GM23248 (cell line): Measurements from ENCODE around the gene LAMB3. TPM values are rescaled to one million over a fixed set of nuclear protein-coding genes. Genes with fewer than 3 reads are reported as not detected.

Source experiments
- DNase-seq: peaks from one replicate; pipeline ENCODE4 v3.0.0-alpha.2; 2015
- H2AFZ ChIP-seq: fragments of 200-600 bp; sonication (generic); 2 replicates; pipeline ENCODE4 v1.6.1; 2016; ENCODE audit warnings: antibody characterized with exemption
- H3F3A ChIP-seq: fragments of 200-600 bp; sonication (generic); 2 replicates; pipeline ENCODE4 v1.6.1; 2016; ENCODE audit warnings: mild to moderate bottlenecking, antibody characterized with exemption, mixed run types; ENCODE audit not compliant: insufficient read depth
- H3K27ac ChIP-seq: fragments of 200-600 bp; sonication (generic); 2 replicates; pipeline ENCODE4 v1.5.1; 2016; ENCODE audit warnings: mild to moderate bottlenecking
- H3K27me3 ChIP-seq: fragments of 200-600 bp; sonication (generic); replicated peaks from 2 replicates; pipeline ENCODE4 v1.6.1; 2016; ENCODE audit warnings: mild to moderate bottlenecking; ENCODE audit not compliant: insufficient read depth
- H3K36me3 ChIP-seq: fragments of 200-600 bp; sonication (generic); 2 replicates; pipeline ENCODE4 v1.6.1; 2016; ENCODE audit warnings: low read depth, mild to moderate bottlenecking
- H3K4me1 ChIP-seq: fragments of 200-600 bp; sonication (generic); 2 replicates; pipeline ENCODE4 v1.6.1; 2016; ENCODE audit warnings: mild to moderate bottlenecking; ENCODE audit not compliant: insufficient read depth
- H3K4me2 ChIP-seq: fragments of 200-600 bp; sonication (generic); one replicate; pipeline ENCODE4 v1.6.1; 2016; ENCODE audit warnings: mild to moderate bottlenecking; ENCODE audit not compliant: unreplicated experiment
- H3K4me3 ChIP-seq: fragments of 200-600 bp; sonication (generic); 2 replicates; pipeline ENCODE4 v1.5.1; 2016; ENCODE audit warnings: mild to moderate bottlenecking
- H3K79me2 ChIP-seq: fragments of 200-600 bp; sonication (generic); 2 replicates; pipeline ENCODE4 v1.6.1; 2016; ENCODE audit warnings: mild to moderate bottlenecking; ENCODE audit not compliant: insufficient read depth
- H3K9ac ChIP-seq: fragments of 200-600 bp; sonication (generic); 2 replicates; pipeline ENCODE4 v1.6.1; 2016; ENCODE audit warnings: mild to moderate bottlenecking
- H3K9me2 ChIP-seq: fragments of 200-600 bp; sonication (generic); 2 replicates; pipeline ENCODE4 v1.6.1; 2016; ENCODE audit warnings: mixed run types, mild to moderate bottlenecking, moderate library complexity; ENCODE audit not compliant: insufficient read depth
- H3K9me3 ChIP-seq: fragments of 200-600 bp; sonication (generic); one replicate; pipeline ENCODE4 v1.6.1; 2017; ENCODE audit warnings: low read depth
- H4K20me1 ChIP-seq: fragments of 200-600 bp; sonication (generic); 2 replicates; pipeline ENCODE4 v1.6.0; 2016; ENCODE audit not compliant: insufficient read depth
- EZH2 ChIP-seq: fragments of 200-600 bp; sonication (generic); IDR thresholded peaks from 2 replicates; pipeline ENCODE4 v1.6.1; 2018; ENCODE audit warnings: antibody characterized with exemption, mild to moderate bottlenecking; ENCODE audit not compliant: insufficient read depth, poor library complexity, severe bottlenecking
- EZH2phosphoT487 ChIP-seq: fragments of 200-600 bp; sonication (generic); IDR thresholded peaks from 2 replicates; pipeline ENCODE4 v1.6.1; 2018; ENCODE audit warnings: antibody characterized with exemption, moderate library complexity, mild to moderate bottlenecking, low read depth; ENCODE audit not compliant: insufficient read depth
- WGBS, 2 experiments: methylation state at CpG; one replicate each; pipeline ENCODE4 v1.1.6; 2015 to 2017; ENCODE audit warnings: low lambda C conversion rate in 2 of 2, low coverage in 1 of 2; ENCODE audit errors: missing lambda C conversion rate in 2 of 2; 5-methylcytosine and 5-hydroxymethylcytosine counted together
- in situ Hi-C: fragments of 300-500 bp; cut with MboI; formaldehyde crosslinking; loops from 2 replicates; pipeline ENCODE4 v1.15.0; 2020
- polyA plus RNA-seq: library from polyadenylated mRNA; unstranded; fragments of >200 nt; fragmentation: Nextera tagmentation; extraction: Ambion mirVana; gene quantifications from 2 replicates; pipeline ENCODE4 v1.2.1, GENCODE V29; 2016
- total RNA-seq: library from RNA; depleted of rRNA; stranded (reverse); fragments of >200 nt; shearing (Covaris generic); gene quantifications from 2 replicates; pipeline ENCODE4 v1.2.3, GENCODE V29; 2014

The LAMB3 gene
- total and polyA plus RNA-seq, 2 experiments from 2014 or later: 3.0 to 6.8 TPM

DNA sequence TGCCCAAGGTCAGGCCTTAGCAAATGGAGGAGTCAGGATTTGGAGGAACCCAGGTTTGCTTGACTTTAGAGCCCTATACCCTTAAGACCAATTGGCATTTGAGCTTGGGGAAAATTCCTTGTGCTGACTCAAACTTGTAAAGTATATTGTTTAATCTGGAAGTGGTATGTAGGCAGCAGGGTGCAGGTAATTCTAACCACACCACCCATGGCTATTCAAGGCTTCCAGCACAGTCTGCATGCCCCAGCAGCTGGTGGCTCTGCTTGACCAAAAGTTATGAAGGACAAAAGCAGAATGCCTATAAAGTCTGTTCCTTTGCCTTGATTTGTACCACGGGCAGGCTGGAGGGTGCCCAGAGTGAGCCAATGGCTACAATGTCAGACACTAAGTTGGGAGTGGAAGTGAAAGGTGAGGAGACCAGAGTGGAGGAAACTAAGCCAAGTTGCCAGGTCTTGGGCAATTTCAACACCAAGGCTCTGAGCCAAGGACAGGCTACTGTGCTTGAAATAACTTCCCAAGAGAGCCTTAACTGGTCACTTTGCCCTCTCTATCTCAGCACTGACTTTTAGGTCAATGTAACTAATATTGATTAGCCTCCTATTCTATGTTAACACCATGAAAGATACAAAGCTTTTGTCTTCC lies 18.3 kb upstream of the LAMB3 start:
- DNase-seq: no peak
- Histone ChIP-seq H3K4me2 (no peak overlapping the region), H3K27me3 (peaks cover 18% of the 10 kb centered on the region), H3K36me3 (no peaks in the 10 kb centered on the region), H3K9ac (no peak overlapping the region), H3F3A (no peaks in the 10 kb centered on the region), H3K9me3 (no peaks in the 10 kb centered on the region), H3K79me2 (no peaks in the 10 kb centered on the region), H3K4me3 (no peak overlapping the region), H2AFZ (no peak overlapping the region), H3K9me2 (no peaks in the 10 kb centered on the region), H4K20me1 (no peaks in the 10 kb centered on the region), H3K4me1 (peaks cover 7% of the 10 kb centered on the region; the same call in 1 of the 2 replicates), H3K27ac (no peak overlapping the region)
- 50 to 71% methylated on average over 1 of the region's 1 CpG for WGBS, 2 experiments
- no peak for TF ChIP-seq EZH2
- TF ChIP-seq EZH2phosphoT487: no peak
- in situ Hi-C loops: no loop called here

DNA sequence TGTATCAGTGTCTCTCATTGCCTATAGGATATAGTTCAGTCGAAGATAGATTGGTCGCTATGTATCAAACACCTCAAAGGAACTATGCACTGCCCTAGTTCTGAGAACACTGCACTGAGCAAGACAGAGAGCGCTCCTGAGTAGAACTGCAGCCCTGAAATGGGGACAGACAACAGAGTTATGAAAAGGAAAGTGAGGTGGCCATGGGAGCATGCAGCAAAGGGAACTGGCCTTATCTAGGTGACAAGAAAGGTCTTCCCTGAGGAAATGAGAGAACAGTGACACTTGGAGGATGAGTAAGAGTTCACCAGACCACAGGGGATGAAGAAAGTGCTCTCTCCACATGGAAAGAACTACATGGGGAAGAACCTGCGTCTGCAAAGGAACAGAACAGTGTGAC lies 15.5 kb upstream of the LAMB3 start:
- Histone ChIP-seq H3K9me2 (no peaks in the 10 kb centered on the region), H3K9ac (no peak overlapping the region), H4K20me1 (no peaks in the 10 kb centered on the region), H3K9me3 (no peaks in the 10 kb centered on the region), H3K4me2 (no peak overlapping the region), H2AFZ (no peak overlapping the region), H3F3A (no peaks in the 10 kb centered on the region), H3K4me1 (no peaks in the 10 kb centered on the region), H3K4me3 (no peak overlapping the region), H3K27ac (no peak overlapping the region), H3K27me3 (peaks cover 18% of the 10 kb centered on the region; the same call in 1 of the 2 replicates), H3K36me3 (no peaks in the 10 kb centered on the region), H3K79me2 (no peaks in the 10 kb centered on the region)
- DNase-seq: no peak
- 85 to 90% methylated on average over 4 of the region's 4 CpGs for WGBS, 2 experiments
- in situ Hi-C loops: no loop called here
- TF ChIP-seq EZH2phosphoT487 (no peak), EZH2 (no peak)

DNA sequence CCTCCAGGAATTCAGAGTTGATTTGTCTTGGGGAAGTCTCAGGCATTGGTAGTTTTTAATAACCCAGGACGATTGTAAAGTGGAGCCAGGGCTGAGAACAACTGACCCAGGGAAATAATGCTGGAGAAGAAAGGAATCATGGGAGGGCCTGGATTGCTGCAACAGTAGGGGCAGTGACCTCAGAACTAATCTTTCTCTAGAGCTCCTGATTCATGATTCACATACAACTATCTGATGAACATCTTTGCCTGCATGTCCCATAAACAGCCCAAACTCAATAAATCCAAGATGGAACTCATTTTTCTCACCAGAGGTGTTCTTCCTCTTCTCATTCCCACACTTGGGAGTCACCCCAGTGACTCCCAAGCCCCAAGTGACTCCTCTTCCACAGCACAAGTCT lies 14.9 kb upstream of the LAMB3 start:
- no peaks in the 10 kb centered on the region for H3K79me2 ChIP-seq
- no peaks in the 10 kb centered on the region for H3F3A ChIP-seq
- WGBS, 2 experiments: 44 to 73% methylated on average over 1 of the region's 1 CpG
- H3K9ac ChIP-seq: no peak overlapping the region
- no peaks in the 10 kb centered on the region for H3K36me3 ChIP-seq
- no peak overlapping the region for H3K4me3 ChIP-seq
- no peak for DNase-seq
- no peak for TF ChIP-seq EZH2phosphoT487
- TF ChIP-seq EZH2: no peak
- in situ Hi-C loops: no loop called here
- H2AFZ ChIP-seq: no peak overlapping the region
- H3K9me2 ChIP-seq: no peaks in the 10 kb centered on the region
- H3K4me1 ChIP-seq: no peaks in the 10 kb centered on the region
- H3K9me3 ChIP-seq: no peaks in the 10 kb centered on the region
- no peaks in the 10 kb centered on the region for H4K20me1 ChIP-seq
- peaks cover 18% of the 10 kb centered on the region; the same call in 1 of the 2 replicates for H3K27me3 ChIP-seq
- H3K4me2 ChIP-seq: no peak overlapping the region
- no peak overlapping the region for H3K27ac ChIP-seq

DNA sequence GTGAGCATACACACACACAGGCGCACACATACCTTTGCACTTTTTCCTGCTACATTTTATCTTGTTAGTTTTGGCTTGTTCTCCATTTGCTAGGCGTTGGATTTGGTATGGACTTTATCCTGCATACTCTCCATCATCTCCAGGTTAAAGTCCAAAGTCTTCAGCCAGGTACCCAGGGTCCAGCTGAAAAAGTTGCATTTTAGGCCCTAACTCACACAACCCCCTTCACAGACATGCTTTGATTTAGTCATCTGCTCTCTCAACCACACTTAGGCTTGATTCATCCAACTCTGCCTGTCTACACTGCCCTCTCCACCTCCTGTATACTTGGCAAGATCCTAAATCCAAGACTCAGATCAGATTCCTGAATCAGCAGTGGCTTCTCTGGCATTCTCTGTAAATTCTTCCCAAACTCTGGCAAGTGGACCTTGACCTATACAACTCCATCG lies 10.7 kb upstream of the LAMB3 start:
- no peak overlapping the region for H3K27ac ChIP-seq
- in situ Hi-C loops: no loop called here
- H3K4me3 ChIP-seq: no peak overlapping the region
- H3K27me3 ChIP-seq: no peaks in the 10 kb centered on the region; the same call in 1 of the 2 replicates
- H3F3A ChIP-seq: no peaks in the 10 kb centered on the region
- no peaks in the 10 kb centered on the region for H3K9me3 ChIP-seq
- H3K79me2 ChIP-seq: no peaks in the 10 kb centered on the region
- no peak overlapping the region for H3K9ac ChIP-seq
- WGBS, 2 experiments: 90 to 94% methylated on average over 3 of the region's 3 CpGs
- H3K9me2 ChIP-seq: no peaks in the 10 kb centered on the region
- no peak overlapping the region for H3K4me2 ChIP-seq
- no peaks in the 10 kb centered on the region for H3K4me1 ChIP-seq
- no peak overlapping the region for H2AFZ ChIP-seq
- H3K36me3 ChIP-seq: no peaks in the 10 kb centered on the region
- DNase-seq: no peak
- TF ChIP-seq EZH2phosphoT487 (no peak), EZH2 (no peak)
- H4K20me1 ChIP-seq: no peaks in the 10 kb centered on the region

DNA sequence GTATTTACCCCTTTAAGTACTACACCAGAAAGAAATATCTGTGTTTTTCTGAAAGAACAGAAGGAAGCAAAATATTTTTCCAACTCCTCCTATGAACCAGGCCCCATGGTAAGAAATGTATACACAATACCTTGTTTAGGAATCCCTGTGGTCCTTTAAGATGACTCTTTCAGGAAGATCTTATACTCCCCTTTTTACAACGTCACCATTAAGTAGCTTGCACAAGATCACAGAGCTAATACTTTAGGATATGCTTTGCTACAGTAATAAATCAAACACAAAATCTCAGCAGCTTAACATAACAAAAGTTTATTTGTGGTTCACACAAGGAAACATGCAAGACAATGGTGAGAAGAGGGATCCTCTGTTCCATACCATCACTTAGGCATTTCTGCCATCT lies 8.8 kb upstream of the LAMB3 start:
- TF ChIP-seq EZH2phosphoT487 (no peak), EZH2 (no peak)
- Histone ChIP-seq H3K27ac (no peak overlapping the region), H3K9ac (no peak overlapping the region), H3K36me3 (no peaks in the 10 kb centered on the region), H3K9me3 (no peaks in the 10 kb centered on the region), H3K79me2 (no peaks in the 10 kb centered on the region), H3F3A (no peaks in the 10 kb centered on the region), H2AFZ (no peak overlapping the region), H4K20me1 (no peaks in the 10 kb centered on the region), H3K9me2 (no peaks in the 10 kb centered on the region), H3K4me3 (no peak overlapping the region), H3K4me1 (no peaks in the 10 kb centered on the region), H3K4me2 (no peak overlapping the region), H3K27me3 (no peaks in the 10 kb centered on the region; the same call in 1 of the 2 replicates)
- 55 to 67% methylated on average over 1 of the region's 1 CpG for WGBS, 2 experiments
- in situ Hi-C loops: no loop called here
- DNase-seq: no peak
